IMR-90 (cell line): ENCODE measurements around the gene DTX3L.

Experiments
- CEBPB ChIP-seq: IDR thresholded peaks from 2 replicates; pipeline ENCODE4 v1.6.1; 2012; ENCODE audit warnings: low read depth, low read length, improper control_type of control experiment
- MXI1 ChIP-seq: IDR thresholded peaks from 2 replicates; pipeline ENCODE4 v1.6.1; 2012; ENCODE audit warnings: low read depth, mild to moderate bottlenecking, low read length, moderate library complexity, borderline replicate concordance
- RFX5 ChIP-seq: IDR thresholded peaks from 2 replicates; pipeline ENCODE4 v1.8.0; 2012; ENCODE audit warnings: low read depth, mild to moderate bottlenecking, low read length, moderate library complexity

GRCh38 chr3:122623031-122623829, 59.1 kb downstream of the DTX3L start:
- TF ChIP-seq CEBPB (no peak), MXI1 (no peak), RFX5 (no peak)
